NCI-H2029 (cell line): ENCODE measurements around the gene NT5C3A.
"Not testable (repeated sequence)": the region's sequence is repeated elsewhere in the genome, so short reads cannot be mapped to it uniquely, and the experiment has no call there.

Experiments used
- DNase-seq: peaks from one replicate; lab custom pipeline; 2025; lab: John Stamatoyannopoulos, UW

Gene NT5C3A

GRCh38 chr7:33041631-33042428, 20.7 kb downstream of the NT5C3A start:
- no peak for DNase-seq

DNA sequence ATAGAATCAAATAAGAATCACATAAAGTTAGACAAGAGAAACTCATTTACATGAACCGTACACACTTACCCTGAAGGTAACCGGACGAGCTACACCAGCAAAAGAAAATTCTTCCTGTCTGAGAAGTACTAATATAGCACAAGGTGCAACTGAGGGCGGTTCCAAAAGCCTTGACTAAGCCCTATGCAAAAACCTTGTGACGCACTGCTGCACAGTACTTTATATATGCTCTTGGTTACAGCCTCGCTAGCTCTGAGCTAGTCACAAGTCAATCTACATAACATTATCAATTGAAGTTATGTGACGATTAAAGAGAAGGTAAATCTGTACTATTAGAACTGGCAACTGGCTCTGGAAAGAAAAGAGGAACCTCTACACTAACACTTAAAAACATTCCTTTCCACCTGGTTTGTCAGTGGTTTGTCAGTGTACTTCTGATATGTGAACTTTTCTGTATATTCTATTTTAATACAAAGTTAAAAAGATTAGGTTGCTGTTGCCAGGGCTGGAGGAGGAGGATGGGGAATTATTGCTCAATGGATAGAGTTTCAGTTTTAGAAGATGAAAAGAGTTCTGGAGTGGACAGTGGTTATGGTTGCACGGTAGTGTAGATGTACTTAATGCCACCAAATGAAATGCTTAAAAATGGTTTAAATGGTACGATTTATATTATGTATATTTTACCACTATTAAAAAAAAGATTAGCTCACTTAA, 21.6 kb downstream of the NT5C3A start:
- DNase-seq: no peak

GRCh38 chr7:33039903-33040292, 22.7 kb downstream of the NT5C3A start:
- no peak for DNase-seq

DNA sequence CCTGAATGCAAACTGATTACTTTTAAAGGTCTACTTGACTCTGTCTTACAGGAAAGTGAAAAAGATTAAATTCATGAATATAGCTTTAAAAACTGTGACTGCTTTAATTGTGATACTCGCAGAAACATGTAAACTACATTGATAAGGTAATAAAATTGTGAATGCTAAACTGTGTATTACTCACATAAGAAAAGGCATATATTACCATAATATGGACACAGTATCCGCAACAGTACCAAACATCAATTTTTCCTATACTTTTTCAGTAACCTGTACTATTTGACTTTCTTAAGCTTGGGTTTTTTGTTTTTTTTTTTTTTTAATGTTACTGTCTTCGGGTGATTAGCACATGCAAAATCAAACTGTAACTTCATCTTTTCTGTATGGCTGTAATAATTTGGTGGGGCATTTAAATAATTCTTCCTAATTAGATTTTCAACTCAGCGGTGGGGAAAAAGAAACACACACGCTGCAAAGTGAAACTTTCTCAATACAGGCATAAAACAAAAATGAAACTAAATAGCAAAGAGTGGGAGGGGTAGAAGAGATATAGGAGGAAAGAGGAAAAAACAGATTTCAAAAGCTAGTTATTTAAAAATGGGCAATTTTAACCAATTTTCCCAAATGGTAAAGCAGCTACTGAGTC, 23.2 kb downstream of the NT5C3A start:
- DNase-seq: no peak

- DNase-seq: no peak
These were observed 23.9 kb downstream of the NT5C3A start for GRCh38 chr7:33038639-33039038.

GRCh38 chr7:33035776-33036175, 26.8 kb downstream of the NT5C3A start:
- no peak for DNase-seq

DNA sequence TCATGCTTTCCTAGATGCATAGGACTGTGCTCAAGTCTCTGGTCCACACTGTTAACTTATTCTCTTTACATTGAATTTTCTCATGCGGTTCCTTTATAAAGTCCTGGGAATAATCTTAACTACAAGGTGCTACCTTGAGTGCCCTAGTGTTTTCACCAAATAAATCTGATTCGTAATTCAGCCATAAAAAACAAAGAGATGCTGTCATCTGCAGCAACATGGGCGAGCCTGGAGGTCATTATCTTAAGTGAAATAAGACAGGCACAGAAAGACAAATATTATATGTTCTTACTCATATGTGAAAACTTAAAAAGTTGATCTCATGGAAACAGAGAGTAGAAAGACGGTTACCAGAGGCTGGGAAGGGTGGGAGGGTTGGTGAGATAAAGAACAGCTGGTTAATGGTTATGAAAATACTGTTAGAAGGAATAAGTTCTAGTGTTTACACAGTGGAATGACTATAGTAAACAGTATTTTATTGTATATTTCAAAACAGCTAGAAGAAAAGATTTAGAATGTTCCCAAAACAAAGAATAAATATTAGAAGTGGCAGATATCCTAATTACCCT, 38.3 kb downstream of the NT5C3A start:
- DNase-seq: no peak

DNA sequence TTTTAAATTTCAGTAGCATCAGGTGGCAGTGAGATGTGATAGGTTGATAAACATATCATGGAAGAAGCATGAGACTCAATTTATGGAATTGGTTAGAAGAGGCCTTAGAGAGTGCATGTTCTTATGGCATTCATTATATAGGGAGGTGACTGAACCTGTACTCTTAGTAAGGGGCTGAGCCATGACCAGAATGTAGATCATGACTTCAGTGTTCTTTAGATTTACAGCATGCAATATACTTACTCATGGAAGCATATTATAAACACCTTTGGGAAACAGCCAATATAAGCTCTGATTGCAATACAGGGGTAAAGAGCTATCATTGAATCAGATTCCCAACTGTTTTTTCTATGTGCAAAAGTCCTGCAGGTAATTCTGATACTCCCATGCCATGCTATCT, 50.2 kb downstream of the NT5C3A start:
- DNase-seq: no peak

- DNase-seq: no peak
These were observed 52.8 kb downstream of the NT5C3A start for GRCh38 chr7:33009734-33010133.

GRCh38 chr7:33005690-33006089, 56.9 kb downstream of the NT5C3A start:
- not testable (repeated sequence) for DNase-seq

DNA sequence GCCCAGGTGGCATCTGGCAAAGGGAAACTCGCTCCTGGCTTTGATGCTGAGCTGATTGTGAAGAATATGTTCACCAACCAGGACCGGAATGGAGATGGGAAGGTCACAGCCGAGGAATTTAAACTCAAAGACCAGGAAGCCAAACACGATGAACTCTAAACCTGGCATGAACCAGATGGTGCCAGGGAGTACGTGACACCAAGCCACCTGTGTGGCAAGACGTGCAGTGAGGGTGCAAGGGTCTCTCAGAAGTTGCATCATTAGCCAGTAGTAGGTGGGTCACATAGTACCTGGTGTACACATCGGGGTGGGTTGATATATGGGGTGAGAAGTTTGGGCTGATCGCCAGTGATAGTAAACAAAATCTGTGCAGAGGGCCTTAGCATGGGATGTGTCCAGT, 57.4 kb downstream of the NT5C3A start:
- DNase-seq: not testable (repeated sequence)

DNA sequence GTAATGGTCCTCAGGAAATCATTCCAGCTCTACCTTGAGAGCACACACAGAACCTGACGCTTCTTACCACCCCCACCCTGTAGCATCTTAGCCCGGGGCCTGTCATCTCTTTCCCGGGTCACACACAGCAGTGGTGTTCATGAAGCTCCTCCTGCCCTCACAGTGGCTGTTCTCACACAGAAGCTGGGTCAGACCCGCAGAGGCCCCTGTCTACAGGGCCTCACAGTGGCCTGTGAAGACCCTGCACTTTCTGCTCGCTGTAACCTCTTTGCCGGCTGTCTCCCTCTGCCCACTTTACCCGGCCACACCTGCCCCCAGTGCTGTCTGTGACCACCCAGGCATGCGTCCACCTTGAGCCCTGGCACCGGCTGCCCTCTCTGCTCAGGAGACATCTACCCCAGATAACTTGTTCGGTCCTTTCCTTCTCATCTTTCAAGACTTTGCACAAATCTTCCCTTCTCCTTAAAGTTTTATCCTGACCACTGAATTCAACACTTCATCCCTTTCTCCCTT, 58.4 kb downstream of the NT5C3A start:
- DNase-seq: not testable (repeated sequence)

GRCh38 chr7:33003111-33003510, 59.5 kb downstream of the NT5C3A start:
- DNase-seq: not testable (repeated sequence)

DNA sequence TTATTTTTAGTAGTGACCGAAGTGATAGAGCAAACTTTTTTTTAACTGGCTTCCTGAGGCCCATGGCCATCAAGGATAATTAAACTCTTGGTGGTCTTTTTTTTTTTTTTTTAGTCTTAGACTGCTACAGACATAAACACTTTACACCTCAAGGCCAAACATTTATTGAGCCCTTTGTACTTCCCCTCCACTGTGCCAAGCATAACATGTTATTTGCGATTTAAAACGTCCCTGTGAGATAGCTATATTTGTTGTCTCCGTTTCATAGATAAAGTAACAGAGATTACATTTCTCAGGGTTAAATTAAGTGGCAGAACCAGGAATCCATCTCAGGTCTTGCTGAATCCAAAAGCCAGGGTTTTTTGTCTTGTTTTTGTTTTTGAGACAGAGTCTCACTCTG, 63.2 kb downstream of the NT5C3A start:
- not testable (repeated sequence) for DNase-seq

- peak; percentile 65 for DNase-seq
These were observed 64.0 kb downstream of the NT5C3A start for GRCh38 chr7:32998361-32999171.

DNA sequence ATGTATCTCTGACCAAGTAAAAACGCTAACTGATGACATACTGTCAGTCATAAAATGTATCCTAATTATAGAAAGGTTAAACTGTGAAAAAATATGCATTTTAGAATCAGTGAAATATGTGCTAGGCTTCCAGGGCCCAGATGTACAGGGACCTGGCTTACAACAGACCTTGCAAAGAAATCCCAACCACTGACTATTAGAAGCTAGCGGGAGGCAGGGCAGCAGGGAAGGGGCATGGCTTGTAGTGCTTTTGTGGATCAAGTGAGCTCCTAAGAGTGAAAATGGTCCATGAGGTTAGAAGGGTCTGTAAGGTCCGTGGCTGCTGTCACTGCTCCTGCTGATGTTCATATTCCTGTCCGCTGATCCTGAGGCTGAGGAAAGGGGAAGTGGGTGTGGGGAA, 64.6 kb downstream of the NT5C3A start:
- DNase-seq: not testable (repeated sequence)

GRCh38 chr7:32992750-32993149, 69.8 kb downstream of the NT5C3A start:
- not testable (repeated sequence) for DNase-seq

GRCh38 chr7:32991975-32992700, 70.4 kb downstream of the NT5C3A start:
- DNase-seq: not testable (repeated sequence)

DNA sequence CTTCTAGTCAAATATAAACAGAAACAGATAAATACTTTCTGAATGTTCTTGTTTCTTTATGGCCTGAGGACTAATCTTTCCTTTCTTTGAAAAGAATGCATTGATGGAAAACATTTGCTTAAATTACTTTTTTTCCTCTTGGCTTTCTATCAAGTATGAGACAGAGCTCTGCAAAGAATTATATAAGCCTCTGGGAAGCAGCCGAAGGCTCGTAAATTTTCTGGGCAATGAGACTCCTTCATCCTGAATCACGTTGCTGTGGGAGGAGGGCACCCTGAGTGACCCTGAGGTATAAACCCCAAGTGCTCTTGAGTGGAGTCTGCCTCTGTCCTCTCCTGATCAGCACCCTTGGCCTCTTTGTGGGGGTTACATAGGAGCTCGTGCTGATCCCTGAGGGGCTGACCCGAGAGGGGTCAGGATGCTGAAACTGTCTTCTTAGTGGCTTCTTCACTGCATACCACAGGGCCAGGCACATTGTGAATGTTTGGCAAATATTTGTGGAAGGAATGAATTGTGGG, 71.4 kb downstream of the NT5C3A start:
- DNase-seq: not testable (repeated sequence)

GRCh38 chr7:32988148-32988547, 74.4 kb downstream of the NT5C3A start:
- not testable (repeated sequence) for DNase-seq
